Coronary artery (tissue), 2 donors: ENCODE results near the gene COL20A1.

Experiments
- DNase-seq: peaks from one replicate; pipeline ENCODE4 v3.0.0-alpha.2; 2017; ENCODE audit warnings: low spot score
- H3K27ac ChIP-seq, 2 donors: fragments of 200-600 bp; sonication (generic); one replicate each; pipeline ENCODE4 v1.5.1; 2016 to 2019
- H3K4me3 ChIP-seq: fragments of 200-600 bp; sonication (generic); 2 replicates; pipeline ENCODE4 v1.5.1; 2016; ENCODE audit warnings: mild to moderate bottlenecking, moderate library complexity
- CTCF ChIP-seq: fragments of 200-600 bp; sonication (generic); IDR thresholded peaks from one replicate; pipeline ENCODE4 v1.5.1; 2019; ENCODE audit warnings: antibody characterized with exemption

COL20A1 gene

GRCh38 chr20:63292904-63293303, at the start of gene COL20A1:
TSS of gene COL20A1 (plus strand) at chr20:63293186. CDS start at chr20:63295108, 1,922 bp downstream.
- Histone ChIP-seq H3K27ac (no peak within 1 kb of the TSS), H3K4me3 (no peak within 1 kb of the TSS)
- no peak for TF ChIP-seq CTCF
- no peak for DNase-seq

- no peak for DNase-seq
- Histone ChIP-seq H3K27ac (no peak overlapping the region), H3K4me3 (no peak overlapping the region)
- no peak for TF ChIP-seq CTCF
Measured at GRCh38 chr20:63243604-63244247, 49.3 kb upstream of the COL20A1 start.

- no peak for DNase-seq
- no peak for TF ChIP-seq CTCF
- H3K4me3 ChIP-seq, result no peak overlapping the region
- no peak overlapping the region for H3K27ac ChIP-seq
Measured at GRCh38 chr20:63244468-63244867, 48.5 kb upstream of the COL20A1 start.

- no peak for DNase-seq
- no peak overlapping the region for H3K4me3 ChIP-seq
- TF ChIP-seq CTCF, result no peak
- H3K27ac ChIP-seq, result no peak overlapping the region
Measured at GRCh38 chr20:63246490-63247288, 46.3 kb upstream of the COL20A1 start.

- H3K27ac ChIP-seq, result no peak overlapping the region
- no peak for DNase-seq
- H3K4me3 ChIP-seq, result no peak overlapping the region
- TF ChIP-seq CTCF, result no peak
Measured at GRCh38 chr20:63247671-63248228, 45.2 kb upstream of the COL20A1 start.

GRCh38 chr20:63248835-63249591, 44.0 kb upstream of the COL20A1 start:
- Histone ChIP-seq H3K27ac (no peak overlapping the region), H3K4me3 (no peak overlapping the region)
- no peak for TF ChIP-seq CTCF
- no peak for DNase-seq
